PC-3 (cell line): ENCODE data around the gene RHOB. TPM values are rescaled to one million over a fixed set of nuclear protein-coding genes. Genes with fewer than 3 reads are reported as not detected.

Source experiments
- ATAC-seq: fragments of 200-7000 bp; cut with Tn5 transposase; 2 replicates; pipeline ENCODE4 v1.9.1; 2020; ENCODE audit warnings: mild to moderate bottlenecking, moderate library complexity
- BruUV-seq: library from RNA; stranded (reverse); fragments of 400-500 nt; replicated peaks from 2 replicates; lab custom pipeline; 2021; lab: Mats Ljungman, UMichigan
- CTCF ChIA-PET: fragments of 300-600 bp; sonication (Branson Sonifier 250); formaldehyde crosslinking; loops from one replicate; lab custom pipeline; 2022; ENCODE audit warnings: antibody characterized with exemption; lab: Charles Lee
- POLR2A ChIA-PET: fragments of 300-600 bp; sonication (Branson Sonifier 250); formaldehyde crosslinking; loops from one replicate; lab custom pipeline; 2022; ENCODE audit warnings: antibody characterized with exemption; ENCODE audit not compliant: unreplicated experiment; lab: Charles Lee
- DNase-seq: peaks from one replicate; pipeline ENCODE4 v3.0.0-alpha.2; 2015
- H2AFZ ChIP-seq: fragments of 300-600 bp; sonication (generic); 2 replicates; pipeline ENCODE4 v1.6.0; 2016; ENCODE audit warnings: antibody characterized with exemption, low read length
- H3F3A ChIP-seq: fragments of 300-600 bp; sonication (generic); one replicate; pipeline ENCODE4 v1.6.0; 2017; ENCODE audit warnings: antibody characterized with exemption, low read length, control low read depth, mild to moderate bottlenecking; ENCODE audit not compliant: unreplicated experiment
- H3K27ac ChIP-seq: fragments of 300-600 bp; sonication (generic); 2 replicates; pipeline ENCODE4 v1.5.1; 2016; ENCODE audit warnings: mild to moderate bottlenecking, low read length
- H3K27me3 ChIP-seq: fragments of 300-600 bp; sonication (generic); 2 replicates; pipeline ENCODE4 v1.6.1; 2016; ENCODE audit warnings: low read length, mixed read lengths
- H3K36me3 ChIP-seq: fragments of 300-600 bp; sonication (generic); 2 replicates; pipeline ENCODE4 v1.6.1; 2016; ENCODE audit warnings: low read depth, mixed run types, low read length, mixed read lengths
- H3K4me1 ChIP-seq: fragments of 300-600 bp; sonication (generic); 2 replicates; pipeline ENCODE4 v1.5.1; 2016; ENCODE audit warnings: low read length; ENCODE audit not compliant: insufficient read depth
- H3K4me2 ChIP-seq: fragments of 300-600 bp; sonication (generic); 2 replicates; pipeline ENCODE4 v1.6.0; 2016; ENCODE audit warnings: low read length
- H3K4me3 ChIP-seq: fragments of 300-600 bp; sonication (generic); 2 replicates; pipeline ENCODE4 v1.5.1; 2016; ENCODE audit warnings: mild to moderate bottlenecking, low read length, mixed read lengths
- H3K79me2 ChIP-seq: fragments of 300-600 bp; sonication (generic); 2 replicates; pipeline ENCODE4 v1.6.1; 2017; ENCODE audit warnings: low read length, mixed read lengths
- H3K9ac ChIP-seq: fragments of 300-600 bp; sonication (generic); 2 replicates; pipeline ENCODE4 v1.6.0; 2016; ENCODE audit warnings: mild to moderate bottlenecking, low read length
- H3K9me2 ChIP-seq: fragments of 300-600 bp; sonication (generic); replicated peaks from 2 replicates; pipeline ENCODE4 v1.6.1; 2016; ENCODE audit warnings: mixed run types, low read length, mixed read lengths
- H3K9me3 ChIP-seq: fragments of 300-600 bp; sonication (generic); 2 replicates; pipeline ENCODE4 v1.6.1; 2016; ENCODE audit warnings: low read length, mixed read lengths
- H4K20me1 ChIP-seq: fragments of 300-600 bp; sonication (generic); 2 replicates; pipeline ENCODE4 v1.6.1; 2016; ENCODE audit warnings: low read length, mixed read lengths
- CTCF ChIP-seq: fragments of 300-600 bp; sonication (generic); conservative IDR thresholded peaks from 2 replicates; pipeline ENCODE4 v1.5.1; 2017; ENCODE audit warnings: antibody characterized with exemption, low read depth, mild to moderate bottlenecking, low read length
- EZH2 ChIP-seq: fragments of 300-600 bp; sonication (generic); IDR thresholded peaks from one replicate; pipeline ENCODE4 v1.6.1; 2017; ENCODE audit warnings: antibody characterized with exemption, mild to moderate bottlenecking, low read length; ENCODE audit not compliant: unreplicated experiment
- EZH2phosphoT487 ChIP-seq: fragments of 300-600 bp; sonication (generic); IDR thresholded peaks from 2 replicates; pipeline ENCODE4 v1.6.1; 2018; ENCODE audit warnings: mild to moderate bottlenecking, antibody characterized with exemption, low read length, borderline replicate concordance
- intact Hi-C: fragments of 100-400 bp; cut with micrococcal nuclease; formaldehyde crosslinking; loops from 2 replicates; pipeline ENCODE4 v1.9.0; 2023
- total RNA-seq: library from RNA; depleted of rRNA; stranded (reverse); fragments of >200 nt; gene quantifications from 2 replicates; pipeline ENCODE4 v1.2.3, GENCODE V29; 2014

RHOB gene
- total RNA-seq, 1 experiment from 2014 or later: 88.5 TPM

GRCh38 chr2:20403774-20404312 lies 43.0 kb upstream of the RHOB start:
- H4K20me1 ChIP-seq: no peaks in the 10 kb centered on the region
- no peaks in the 10 kb centered on the region for H3K79me2 ChIP-seq
- H3K9ac ChIP-seq: no peak overlapping the region
- no peaks in the 10 kb centered on the region for H3K27me3 ChIP-seq
- ChIA-PET CTCF (no interaction called here), POLR2A (no interaction called here)
- no peaks in the 10 kb centered on the region for H3K9me2 ChIP-seq
- intact Hi-C loops: no loop called here
- no peak for ATAC-seq
- H2AFZ ChIP-seq: no peak overlapping the region
- no peak overlapping the region for H3K4me3 ChIP-seq
- no peak overlapping the region for H3K4me2 ChIP-seq
- H3K27ac ChIP-seq: no peak overlapping the region
- no peaks in the 10 kb centered on the region for H3K36me3 ChIP-seq
- H3F3A ChIP-seq: no peaks in the 10 kb centered on the region
- no TSS peak for BruUV-seq
- peaks cover 7% of the 10 kb centered on the region for H3K9me3 ChIP-seq
- TF ChIP-seq EZH2: no peak
- TF ChIP-seq CTCF: no peak
- no peak for TF ChIP-seq EZH2phosphoT487
- H3K4me1 ChIP-seq: peaks cover 7% of the 10 kb centered on the region
- DNase-seq: no peak

- Histone ChIP-seq H3K4me2 (no peak overlapping the region), H3K27ac (no peak overlapping the region), H4K20me1 (no peaks in the 10 kb centered on the region), H3K79me2 (no peaks in the 10 kb centered on the region), H3K9ac (no peak overlapping the region), H3K4me3 (no peak overlapping the region), H3K27me3 (no peaks in the 10 kb centered on the region), H3K9me3 (peaks cover 19% of the 10 kb centered on the region), H3F3A (no peaks in the 10 kb centered on the region), H2AFZ (no peak overlapping the region), H3K36me3 (no peaks in the 10 kb centered on the region; the same call in 1 of the 2 replicates), H3K4me1 (no peaks in the 10 kb centered on the region), H3K9me2 (no peaks in the 10 kb centered on the region)
- ATAC-seq (no peak), DNase-seq (no peak)
- ChIA-PET POLR2A (no interaction called here), CTCF (no interaction called here)
- TF ChIP-seq EZH2 (no peak), CTCF (no peak), EZH2phosphoT487 (no peak)
- BruUV-seq: no TSS peak
- intact Hi-C loops: no loop called here
Measured at GRCh38 chr2:20404950-20405349, 41.9 kb upstream of the RHOB start.

GRCh38 chr2:20409039-20409438 lies 37.8 kb upstream of the RHOB start:
- Histone ChIP-seq H3K36me3 (no peaks in the 10 kb centered on the region; the same call in 1 of the 2 replicates), H3K9ac (no peak overlapping the region), H3K4me3 (no peak overlapping the region), H3K9me3 (peaks cover 19% of the 10 kb centered on the region), H3K9me2 (no peaks in the 10 kb centered on the region), H3K4me1 (no peaks in the 10 kb centered on the region), H3K27me3 (no peaks in the 10 kb centered on the region), H4K20me1 (no peaks in the 10 kb centered on the region), H3K79me2 (no peaks in the 10 kb centered on the region), H3K27ac (no peak overlapping the region), H3K4me2 (no peak overlapping the region), H2AFZ (no peak overlapping the region), H3F3A (no peaks in the 10 kb centered on the region)
- intact Hi-C loops: no loop called here
- no peak for TF ChIP-seq CTCF
- no peak for TF ChIP-seq EZH2
- ATAC-seq (no peak), DNase-seq (no peak)
- no TSS peak for BruUV-seq
- CTCF ChIA-PET: no interaction called here
- POLR2A ChIA-PET: interaction anchor here (0.6 kb wide), 1 partner anchor 18 kb away, joined by 3 read pairs; no protein-coding TSS in a partner anchor
